K562 (cell line): ENCODE measurements around the gene B4GALNT3.

Source experiments
- CTCF ChIP-seq, 3 experiments: IDR thresholded peaks in 2 of 3; conservative IDR thresholded peaks in 1 of 3; 2 replicates each; pipeline ENCODE4 v1.5.1; 2011 to 2012; ENCODE audit warnings: low read length in 3 of 3, mild to moderate bottlenecking in 3 of 3, control low read depth in 2 of 3, improper control_type of control experiment in 1 of 3, inconsistent platforms in 1 of 3, low read depth in 1 of 3, mixed read lengths in 1 of 3, moderate library complexity in 1 of 3; ENCODE audit not compliant: insufficient read depth in 2 of 3
- E2F6 ChIP-seq, 2 experiments: IDR thresholded peaks; 2 replicates each; pipeline ENCODE4 v1.6.1; 2011; ENCODE audit warnings: borderline replicate concordance in 1 of 2, control low read depth in 1 of 2, low read depth in 1 of 2, low read length in 1 of 2, mild to moderate bottlenecking in 1 of 2, mixed read lengths in 1 of 2, moderate library complexity in 1 of 2; ENCODE audit not compliant: insufficient read depth in 1 of 2, insufficient read length in 1 of 2, poor library complexity in 1 of 2, severe bottlenecking in 1 of 2; ENCODE audit errors: extremely low read depth in 1 of 2
- HNRNPLL ChIP-seq: fragments of 200-400 bp; formaldehyde crosslinking; IDR thresholded peaks from 2 replicates; pipeline ENCODE4 v1.6.1; 2017; ENCODE audit warnings: low read length, low read depth, mild to moderate bottlenecking; ENCODE audit not compliant: poor library complexity, severe bottlenecking
- NFE2 ChIP-seq: IDR thresholded peaks from 2 replicates; pipeline ENCODE4 v1.6.1; 2014; ENCODE audit warnings: antibody characterized with exemption, low read depth
- NR2F6 ChIP-seq: fragments of 450-650 bp; formaldehyde crosslinking; IDR thresholded peaks from 2 replicates; pipeline ENCODE4 v1.4.0; 2020; ENCODE audit warnings: mild to moderate bottlenecking
- POLR2AphosphoS5 ChIP-seq: IDR thresholded peaks from 2 replicates; pipeline ENCODE4 v1.6.1; 2011; ENCODE audit warnings: mild to moderate bottlenecking, low read depth, low read length, moderate library complexity; ENCODE audit not compliant: control insufficient read depth, insufficient read depth
- SETDB1 ChIP-seq: IDR thresholded peaks from one replicate; pipeline ENCODE4 v1.6.1; 2012; ENCODE audit warnings: low read length, control low read depth, inconsistent platforms
- ZNF398 ChIP-seq: fragments of 250-450 bp; sonication (Bioruptor Pico); IDR thresholded peaks from 2 replicates; pipeline ENCODE4 v1.8.0; 2021; ENCODE audit warnings: moderate library complexity, mild to moderate bottlenecking, inconsistent platforms
- ZNF644 ChIP-seq: fragments of 200-800 bp; sonication (Bioruptor generic); IDR thresholded peaks from 2 replicates; pipeline ENCODE4 v1.6.1; 2016; ENCODE audit warnings: low read depth, missing genetic modification characterization, missing compliant biosample characterization
- TF ChIP-seq, protein P1 (sequence below): fragments of 250-450 bp; sonication (Bioruptor Pico); IDR thresholded peaks from 2 replicates; pipeline ENCODE4 v1.8.0; 2021; ENCODE audit warnings: borderline replicate concordance, mild to moderate bottlenecking, moderate library complexity; ENCODE audit not compliant: poor library complexity, severe bottlenecking

GRCh38 chr12:509500-509899 is 49.8 kb downstream of the B4GALNT3 start:
- TF ChIP-seq ZNF644 (tag) (no peak), CTCF (IDR thresholded peaks at IDR 0.05 in 2 of 3, conservative IDR thresholded peaks at IDR 0.05 in 1 of 3; ENCODE audit: insufficient read depth in 2 of 3, low read depth in 1 of 3, low read length in 3 of 3) (no peak), NR2F6 (no peak), ZNF398 (CRISPR knock-in tag) (no peak), POLR2AphosphoS5 (no peak), HNRNPLL (no peak), SETDB1 (no peak), E2F6 (IDR thresholded peaks at IDR 0.05; ENCODE audit: borderline replicate concordance in 1 of 2, extremely low read depth in 1 of 2, insufficient read depth in 1 of 2, insufficient read length in 1 of 2, low read depth in 1 of 2, low read length in 1 of 2, poor library complexity in 1 of 2, severe bottlenecking in 1 of 2) (no peak), NFE2 (no peak)
- TF ChIP-seq, protein P1, sequence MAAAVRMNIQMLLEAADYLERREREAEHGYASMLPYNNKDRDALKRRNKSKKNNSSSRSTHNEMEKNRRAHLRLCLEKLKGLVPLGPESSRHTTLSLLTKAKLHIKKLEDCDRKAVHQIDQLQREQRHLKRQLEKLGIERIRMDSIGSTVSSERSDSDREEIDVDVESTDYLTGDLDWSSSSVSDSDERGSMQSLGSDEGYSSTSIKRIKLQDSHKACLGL (CRISPR knock-in tag), result no peak
